RWPE2 (cell line): ENCODE data around the gene CLEC10A.

Source experiments
- ATAC-seq: fragments of 200-7000 bp; cut with Tn5 transposase; 3 replicates; pipeline ENCODE4 v1.9.1; 2021; ENCODE audit warnings: low read depth
- DNase-seq: peaks from one replicate; pipeline ENCODE4 v3.0.0-alpha.2; 2020; ENCODE audit warnings: low spot score
- H3K27ac ChIP-seq: fragments of 450-650 bp; 2 replicates; pipeline ENCODE4 v1.5.1; 2017; ENCODE audit warnings: mild to moderate bottlenecking; ENCODE audit not compliant: poor library complexity, severe bottlenecking
- H3K27me3 ChIP-seq: fragments of 250-450 bp; sonication (Bioruptor Pico); 2 replicates; pipeline ENCODE4 v1.5.1; 2021; ENCODE audit warnings: mild to moderate bottlenecking, moderate library complexity; ENCODE audit not compliant: insufficient read depth, poor library complexity, severe bottlenecking
- H3K36me3 ChIP-seq: fragments of 250-450 bp; sonication (Bioruptor Pico); 2 replicates; pipeline ENCODE4 v1.5.1; 2020; ENCODE audit warnings: low read depth, mild to moderate bottlenecking, moderate library complexity
- H3K4me1 ChIP-seq: fragments of 250-450 bp; sonication (Bioruptor Pico); 2 replicates; pipeline ENCODE4 v1.5.1; 2021; ENCODE audit warnings: mild to moderate bottlenecking, moderate library complexity; ENCODE audit not compliant: insufficient read depth, poor library complexity, severe bottlenecking
- H3K4me3 ChIP-seq: fragments of 250-450 bp; sonication (Bioruptor Pico); 2 replicates; pipeline ENCODE4 v1.5.1; 2021; ENCODE audit warnings: mild to moderate bottlenecking, moderate library complexity; ENCODE audit not compliant: severe bottlenecking
- H3K9me3 ChIP-seq: fragments of 250-450 bp; sonication (Bioruptor Pico); 2 replicates; pipeline ENCODE4 v1.5.1; 2021; ENCODE audit warnings: mild to moderate bottlenecking, moderate library complexity; ENCODE audit not compliant: severe bottlenecking
- CTCF ChIP-seq: fragments of 450-650 bp; IDR thresholded peaks from one replicate; pipeline ENCODE4 v1.5.1; 2017; ENCODE audit warnings: mild to moderate bottlenecking, moderate library complexity; ENCODE audit not compliant: poor library complexity, severe bottlenecking

CLEC10A gene

GRCh38 chr17:7045492-7046126 lies 34.4 kb downstream of the CLEC10A start:
- peaks cover 10% of the 10 kb centered on the region for H3K27me3 ChIP-seq
- DNase-seq = no peak
- peak; percentile 84 for TF ChIP-seq CTCF
- peak; percentile 28 for ATAC-seq
- peak overlapping the region; percentile 48 for H3K27ac ChIP-seq
- no peaks in the 10 kb centered on the region for H3K36me3 ChIP-seq
- H3K9me3 ChIP-seq = no peaks in the 10 kb centered on the region
- no peak overlapping the region for H3K4me3 ChIP-seq
- H3K4me1 ChIP-seq = peaks cover 13% of the 10 kb centered on the region

- TF ChIP-seq CTCF = no peak
- no peaks in the 10 kb centered on the region for H3K36me3 ChIP-seq
- DNase-seq (no peak), ATAC-seq (peak; percentile 23; the same call in 2 of the 3 replicates)
- H3K4me3 ChIP-seq = peak within 1 kb of the TSS; percentile 19
- no peaks in the 10 kb centered on the region for H3K9me3 ChIP-seq
- H3K4me1 ChIP-seq = peaks cover 13% of the 10 kb centered on the region
- peaks cover 10% of the 10 kb centered on the region for H3K27me3 ChIP-seq
- no peak within 1 kb of the TSS for H3K27ac ChIP-seq
These were observed 36.4 kb downstream of the CLEC10A start, which contains the start of gene SLC16A11 for GRCh38 chr17:7043497-7044198. Gene SLC16A11 (minus strand): TSS chr17:7044092. CDS start chr17:7043513, 579 bp downstream.

- no peak for TF ChIP-seq CTCF
- Histone ChIP-seq H3K27me3 (peaks cover 10% of the 10 kb centered on the region), H3K4me1 (peaks cover 13% of the 10 kb centered on the region), H3K27ac (no peak overlapping the region), H3K36me3 (no peaks in the 10 kb centered on the region), H3K4me3 (peak overlapping the region; percentile 19), H3K9me3 (no peaks in the 10 kb centered on the region)
- 0 out of 3 replicates have a peak, but pooled peaks have one; percentile 4 for ATAC-seq
- no peak for DNase-seq
These were observed 36.9 kb downstream of the CLEC10A start for GRCh38 chr17:7043182-7043496.

DNA sequence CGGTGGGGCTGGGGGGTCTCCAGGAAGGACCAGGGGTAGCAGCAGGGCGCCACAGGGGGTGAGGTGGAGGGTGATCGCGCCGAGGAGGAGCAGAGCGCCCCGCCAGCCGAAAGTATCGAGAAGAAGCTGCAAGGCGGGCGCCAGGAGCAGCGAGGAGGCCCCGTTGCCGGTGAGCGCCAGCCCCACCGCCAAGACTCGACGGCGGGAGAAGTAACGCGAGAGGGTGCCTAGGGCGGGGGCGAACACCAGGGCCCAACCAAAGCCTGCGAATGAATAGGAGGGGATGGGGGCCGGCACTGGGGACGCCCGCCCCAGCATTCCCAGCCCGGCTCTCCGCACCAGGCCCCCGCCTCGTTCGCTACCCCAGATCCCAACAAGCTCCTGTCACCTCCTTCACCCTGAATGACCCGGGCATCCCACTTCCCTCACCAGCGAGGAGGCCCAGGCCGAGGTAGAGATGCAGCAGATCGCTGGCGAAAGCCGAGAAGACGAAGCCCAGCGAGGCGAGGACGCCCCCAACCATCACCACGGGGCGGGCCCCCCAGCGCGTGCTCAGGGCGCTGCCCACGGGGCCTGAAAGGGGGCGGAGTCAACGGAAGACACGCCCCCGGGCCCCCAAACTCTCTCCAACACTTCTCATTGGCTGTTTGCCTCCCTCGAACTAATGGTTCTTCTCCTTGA lies 37.4 kb downstream of the CLEC10A start:
- no peak for DNase-seq

More for the DNA sequence above, 37.4 kb downstream of the CLEC10A start:
- Histone ChIP-seq H3K27ac (no peak overlapping the region), H3K4me3 (no peak overlapping the region), H3K36me3 (no peaks in the 10 kb centered on the region), H3K27me3 (peaks cover 10% of the 10 kb centered on the region), H3K4me1 (peaks cover 13% of the 10 kb centered on the region), H3K9me3 (no peaks in the 10 kb centered on the region)
- TF ChIP-seq CTCF = no peak
- no peak for ATAC-seq
